A673 (cell line): ENCODE measurements around the gene MBD5.

Experiments
- CTCF ChIP-seq: fragments of 300-800, 200-600 bp; sonication (generic); conservative IDR thresholded peaks from 2 replicates; pipeline ENCODE4 v1.5.1; 2017; ENCODE audit warnings: low read depth, mild to moderate bottlenecking, antibody characterized with exemption, low read length, moderate library complexity, mixed read lengths
- EZH2 ChIP-seq: fragments of 200-600 bp; sonication (generic); IDR thresholded peaks from 2 replicates; pipeline ENCODE4 v1.6.1; 2017; ENCODE audit warnings: borderline replicate concordance, low read depth, mild to moderate bottlenecking, mixed read lengths, antibody characterized with exemption, low read length; ENCODE audit not compliant: poor library complexity, severe bottlenecking

- TF ChIP-seq CTCF, result no peak
- TF ChIP-seq EZH2, result no peak
Observed at GRCh38 chr2:148244593-148245292, 223.9 kb downstream of the MBD5 start.
